Endodermal cell (in vitro differentiated cells): ENCODE results near the gene MBD6. TPM values are rescaled to one million over a fixed set of nuclear protein-coding genes. Genes with fewer than 3 reads are reported as not detected.

Source experiments
- DNase-seq: peaks from one replicate; pipeline ENCODE4 v3.0.0-alpha.2; 2017
- H3K27ac ChIP-seq: 2 replicates; pipeline ENCODE4 v1.5.1; 2013; ENCODE audit warnings: mild to moderate bottlenecking, low read depth, low read length, moderate library complexity
- H3K27me3 ChIP-seq: 2 replicates; pipeline ENCODE4 v1.6.1; 2013; ENCODE audit warnings: mild to moderate bottlenecking, low read length, moderate library complexity; ENCODE audit not compliant: insufficient read depth, control insufficient read depth, poor library complexity, severe bottlenecking
- H3K36me3 ChIP-seq: 2 replicates; pipeline ENCODE4 v1.7.0; 2013; ENCODE audit warnings: mild to moderate bottlenecking, low read length, moderate library complexity; ENCODE audit not compliant: control insufficient read depth, insufficient read depth
- H3K4me1 ChIP-seq: one replicate; pipeline ENCODE4 v1.7.0; 2013; ENCODE audit warnings: low read length; ENCODE audit not compliant: control insufficient read depth, insufficient read depth
- H3K4me3 ChIP-seq: 2 replicates; pipeline ENCODE4 v1.5.1; 2013; ENCODE audit warnings: mild to moderate bottlenecking, low read length, moderate library complexity
- H3K9ac ChIP-seq: 2 replicates; pipeline ENCODE4 v1.6.1; 2013; ENCODE audit warnings: mild to moderate bottlenecking, low read length, moderate library complexity; ENCODE audit not compliant: poor library complexity, severe bottlenecking; ENCODE audit errors: extremely low read depth
- H3K9me3 ChIP-seq: 2 replicates; pipeline ENCODE4 v1.6.1; 2013; ENCODE audit warnings: mild to moderate bottlenecking, low read length, moderate library complexity; ENCODE audit not compliant: control insufficient read depth
- H3K27ac Mint-ChIP-seq: 2 replicates; pipeline ENCODE4 v1.8.0; 2020; ENCODE audit warnings: mixed read lengths
- H3K27me3 Mint-ChIP-seq: 2 replicates; pipeline ENCODE4 v1.8.0; 2021; ENCODE audit warnings: mild to moderate bottlenecking, mixed read lengths; ENCODE audit not compliant: insufficient read depth
- H3K36me3 Mint-ChIP-seq: 2 replicates; pipeline ENCODE4 v1.8.0; 2020; ENCODE audit warnings: low read depth, mixed read lengths
- H3K4me1 Mint-ChIP-seq: 2 replicates; pipeline ENCODE4 v1.8.0; 2020; ENCODE audit warnings: mixed read lengths
- H3K4me3 Mint-ChIP-seq: 2 replicates; pipeline ENCODE4 v1.8.0; 2020; ENCODE audit warnings: mild to moderate bottlenecking, moderate library complexity, mixed read lengths
- H3K9me3 Mint-ChIP-seq: 2 replicates; pipeline ENCODE4 v1.8.0; 2020; ENCODE audit warnings: mild to moderate bottlenecking, mixed read lengths
- WGBS, 2 experiments: methylation state at CpG; one replicate each; pipeline versions ENCODE4 v1.1.5 to v1.1.7; 2013; ENCODE audit warnings: missing lambda C conversion rate in 2 of 2, mixed read lengths in 1 of 2; ENCODE audit not compliant: insufficient coverage in 1 of 2, insufficient read length in 1 of 2; 5-methylcytosine and 5-hydroxymethylcytosine counted together
- total RNA-seq, 2 donors: library from RNA; stranded (reverse); fragmentation: NEBNext Ultra II Directional in 1 of 2; extraction: Animal tissue kit (Norgen Biotek cat#: 25700) in 1 of 2; gene quantifications; 2 replicates in 1 of 2; 3 replicates in 1 of 2; pipeline ENCODE4 v1.2.1, GENCODE V29; 2021
- TF ChIP-seq, protein P1 (sequence below): fragments of 200-600 bp; sonication (generic); conservative IDR thresholded peaks from 2 replicates; pipeline ENCODE4 v1.5.0; 2021; ENCODE audit warnings: antibody characterized with exemption, mild to moderate bottlenecking

MBD6 gene
- total RNA-seq, 2 donors from 2014 or later, result 49.2 to 88.2 TPM

DNA sequence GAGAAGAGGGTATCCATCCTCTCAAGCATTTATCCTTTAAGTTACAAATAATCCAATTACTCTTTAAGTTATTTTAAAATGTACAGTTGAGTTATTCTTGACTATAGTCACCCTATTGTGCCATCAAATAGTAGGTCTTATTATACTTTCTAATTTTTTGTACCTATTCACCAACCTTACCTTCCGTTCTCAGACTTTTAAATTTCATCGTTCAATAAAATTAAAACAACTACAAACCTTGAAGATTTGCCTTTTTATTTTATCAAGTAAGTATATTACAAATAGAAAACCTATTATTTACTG lies 25.3 kb downstream of the MBD6 start:
- no peak overlapping the region for H3K27ac Mint-ChIP-seq
- H3K9me3 ChIP-seq, result no peaks in the 10 kb centered on the region
- H3K4me1 Mint-ChIP-seq, result peaks cover 23% of the 10 kb centered on the region

GRCh38 chr12:57548488-57548887 lies 25.9 kb downstream of the MBD6 start:
- H3K4me3 ChIP-seq, result no peak overlapping the region
- H3K27ac ChIP-seq, result no peak overlapping the region
- DNase-seq, result no peak
- H3K36me3 Mint-ChIP-seq, result peaks cover 2% of the 10 kb centered on the region
- H3K36me3 ChIP-seq, result peaks cover 12% of the 10 kb centered on the region
- H3K9me3 Mint-ChIP-seq, result no peaks in the 10 kb centered on the region
- peaks cover 38% of the 10 kb centered on the region for H3K27me3 Mint-ChIP-seq
- no peak overlapping the region for H3K9ac ChIP-seq
- H3K27me3 ChIP-seq, result peaks cover 32% of the 10 kb centered on the region
- H3K27ac Mint-ChIP-seq, result no peak overlapping the region
- WGBS, 2 experiments, result 74 to 81% methylated on average over 2 of the region's 2 CpGs
- no peak overlapping the region for H3K4me3 Mint-ChIP-seq
- TF ChIP-seq, protein P1, sequence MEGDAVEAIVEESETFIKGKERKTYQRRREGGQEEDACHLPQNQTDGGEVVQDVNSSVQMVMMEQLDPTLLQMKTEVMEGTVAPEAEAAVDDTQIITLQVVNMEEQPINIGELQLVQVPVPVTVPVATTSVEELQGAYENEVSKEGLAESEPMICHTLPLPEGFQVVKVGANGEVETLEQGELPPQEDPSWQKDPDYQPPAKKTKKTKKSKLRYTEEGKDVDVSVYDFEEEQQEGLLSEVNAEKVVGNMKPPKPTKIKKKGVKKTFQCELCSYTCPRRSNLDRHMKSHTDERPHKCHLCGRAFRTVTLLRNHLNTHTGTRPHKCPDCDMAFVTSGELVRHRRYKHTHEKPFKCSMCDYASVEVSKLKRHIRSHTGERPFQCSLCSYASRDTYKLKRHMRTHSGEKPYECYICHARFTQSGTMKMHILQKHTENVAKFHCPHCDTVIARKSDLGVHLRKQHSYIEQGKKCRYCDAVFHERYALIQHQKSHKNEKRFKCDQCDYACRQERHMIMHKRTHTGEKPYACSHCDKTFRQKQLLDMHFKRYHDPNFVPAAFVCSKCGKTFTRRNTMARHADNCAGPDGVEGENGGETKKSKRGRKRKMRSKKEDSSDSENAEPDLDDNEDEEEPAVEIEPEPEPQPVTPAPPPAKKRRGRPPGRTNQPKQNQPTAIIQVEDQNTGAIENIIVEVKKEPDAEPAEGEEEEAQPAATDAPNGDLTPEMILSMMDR, result no peak
- H3K9me3 ChIP-seq, result no peaks in the 10 kb centered on the region
- peaks cover 4% of the 10 kb centered on the region for H3K4me1 ChIP-seq
- peaks cover 23% of the 10 kb centered on the region for H3K4me1 Mint-ChIP-seq

More for the DNA sequence above, 25.3 kb downstream of the MBD6 start:
- Histone ChIP-seq H3K27ac (no peak overlapping the region), H3K4me3 (no peak overlapping the region), H3K9ac (no peak overlapping the region), H3K4me1 (peaks cover 4% of the 10 kb centered on the region), H3K27me3 (peaks cover 32% of the 10 kb centered on the region), H3K36me3 (peaks cover 12% of the 10 kb centered on the region)
- DNase-seq, result no peak
- H3K36me3 Mint-ChIP-seq, result peaks cover 4% of the 10 kb centered on the region
- WGBS, 2 experiments, result 100% methylated on average over 2 of the region's 2 CpGs; no CpG with 5 or more reads in 1 of the 2 experiments
- no peaks in the 10 kb centered on the region for H3K9me3 Mint-ChIP-seq
- TF ChIP-seq, protein P1, result no peak
- H3K4me3 Mint-ChIP-seq, result no peak overlapping the region
- peaks cover 38% of the 10 kb centered on the region for H3K27me3 Mint-ChIP-seq

GRCh38 chr12:57549203-57549908 lies 26.7 kb downstream of the MBD6 start:
- H3K36me3 Mint-ChIP-seq, result peaks cover 2% of the 10 kb centered on the region

More at GRCh38 chr12:57549203-57549908, 26.7 kb downstream of the MBD6 start:
- H3K27me3 ChIP-seq, result peaks cover 32% of the 10 kb centered on the region
- WGBS, 2 experiments, result 38 to 48% methylated on average over 4 to 13 of the region's 13 CpGs
- TF ChIP-seq, protein P1, result no peak
- no peaks in the 10 kb centered on the region for H3K9me3 ChIP-seq
- no peak overlapping the region for H3K27ac ChIP-seq
- H3K9ac ChIP-seq, result no peak overlapping the region
- Mint-ChIP-seq H3K9me3 (no peaks in the 10 kb centered on the region), H3K4me1 (peaks cover 23% of the 10 kb centered on the region), H3K27me3 (peaks cover 38% of the 10 kb centered on the region), H3K27ac (no peak overlapping the region), H3K4me3 (peak overlapping the region; percentile 70)
- DNase-seq, result peak; percentile 49
- H3K4me1 ChIP-seq, result peaks cover 4% of the 10 kb centered on the region
- peak overlapping the region; percentile 81 for H3K4me3 ChIP-seq
- H3K36me3 ChIP-seq, result peaks cover 12% of the 10 kb centered on the region
